ENCODE measurements around the gene AGAP2.

The AGAP2 gene

DNA sequence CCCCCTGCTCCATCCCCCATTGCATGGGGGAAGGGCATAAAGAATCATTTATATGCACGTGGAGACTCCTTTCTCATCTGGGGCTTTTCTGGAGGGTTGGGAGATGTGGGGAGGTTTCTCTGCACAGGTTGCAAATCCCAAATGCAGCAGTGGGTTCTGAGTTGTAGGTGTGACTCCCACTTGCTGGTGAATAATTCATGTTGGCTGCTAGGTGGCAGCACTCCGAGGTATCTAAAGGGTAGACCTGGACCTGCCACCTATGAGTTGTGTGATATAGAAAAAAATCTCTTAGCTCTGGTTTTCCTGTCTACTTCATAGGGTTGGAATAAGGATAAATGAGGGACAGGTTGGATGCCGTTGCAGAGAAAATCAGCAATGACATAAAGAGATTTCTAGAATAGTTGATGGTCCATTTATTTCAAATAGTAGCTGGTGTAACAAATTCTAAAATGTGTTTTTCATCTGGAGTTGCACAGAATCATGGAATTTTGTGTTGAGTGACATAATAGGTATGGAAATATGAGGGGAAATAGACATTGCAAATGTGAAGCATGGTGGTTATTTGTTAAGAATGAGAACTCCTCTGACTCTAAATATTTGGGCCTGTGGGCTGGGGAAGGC is 20.9 kb upstream of the AGAP2 start:
- TF ChIP-seq, protein P1, sequence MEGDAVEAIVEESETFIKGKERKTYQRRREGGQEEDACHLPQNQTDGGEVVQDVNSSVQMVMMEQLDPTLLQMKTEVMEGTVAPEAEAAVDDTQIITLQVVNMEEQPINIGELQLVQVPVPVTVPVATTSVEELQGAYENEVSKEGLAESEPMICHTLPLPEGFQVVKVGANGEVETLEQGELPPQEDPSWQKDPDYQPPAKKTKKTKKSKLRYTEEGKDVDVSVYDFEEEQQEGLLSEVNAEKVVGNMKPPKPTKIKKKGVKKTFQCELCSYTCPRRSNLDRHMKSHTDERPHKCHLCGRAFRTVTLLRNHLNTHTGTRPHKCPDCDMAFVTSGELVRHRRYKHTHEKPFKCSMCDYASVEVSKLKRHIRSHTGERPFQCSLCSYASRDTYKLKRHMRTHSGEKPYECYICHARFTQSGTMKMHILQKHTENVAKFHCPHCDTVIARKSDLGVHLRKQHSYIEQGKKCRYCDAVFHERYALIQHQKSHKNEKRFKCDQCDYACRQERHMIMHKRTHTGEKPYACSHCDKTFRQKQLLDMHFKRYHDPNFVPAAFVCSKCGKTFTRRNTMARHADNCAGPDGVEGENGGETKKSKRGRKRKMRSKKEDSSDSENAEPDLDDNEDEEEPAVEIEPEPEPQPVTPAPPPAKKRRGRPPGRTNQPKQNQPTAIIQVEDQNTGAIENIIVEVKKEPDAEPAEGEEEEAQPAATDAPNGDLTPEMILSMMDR (IDR thresholded peaks at IDR 0.05; ENCODE audit: borderline replicate concordance, control extremely low read depth, extremely low read depth, insufficient read depth, missing control alignments) = peak; percentile 36
- in situ Hi-C loops (cut with MboI; ENCODE audit: low sequenced_read_pairs, unreplicated experiment) = no loop called here
- DNase-seq (ENCODE audit: low spot score) = no peak

DNA sequence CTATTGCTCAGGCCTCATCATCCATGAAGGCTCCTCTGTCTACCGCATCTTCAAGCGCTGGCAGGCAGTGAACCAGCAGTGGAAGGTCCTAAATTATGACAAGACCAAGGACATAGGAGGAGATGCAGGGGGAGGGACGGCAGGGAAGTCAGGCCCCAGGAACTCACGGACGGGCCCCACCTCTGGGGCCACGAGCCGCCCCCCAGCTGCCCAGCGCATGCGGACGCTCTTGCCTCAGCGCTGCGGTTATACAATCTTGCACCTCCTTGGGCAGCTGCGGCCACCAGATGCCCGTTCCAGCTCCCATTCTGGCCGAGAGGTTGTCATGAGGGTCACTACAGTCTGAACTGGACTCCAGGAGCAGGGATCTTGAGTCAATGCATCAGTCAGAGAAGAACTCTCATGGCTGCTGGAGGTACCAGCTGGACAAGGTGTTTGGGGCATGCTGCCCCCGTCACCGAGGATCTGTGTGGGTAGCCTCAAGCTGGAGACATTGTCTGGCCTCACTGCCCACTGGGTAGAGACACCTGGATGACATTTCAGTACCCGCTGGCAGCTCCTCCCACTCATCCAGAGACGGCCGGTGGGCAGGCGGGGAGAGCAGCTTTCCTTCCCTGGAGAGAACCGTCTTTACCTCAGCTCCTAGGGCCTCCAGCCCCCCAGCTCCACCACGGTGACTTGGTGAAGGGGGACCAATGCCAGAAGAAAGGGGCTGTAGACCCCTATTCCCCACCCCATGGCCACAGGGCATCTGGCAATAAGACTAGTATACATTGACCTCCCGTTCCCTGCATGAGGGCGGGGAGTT is 20.2 kb upstream of the AGAP2 start:
- in situ Hi-C loops (cut with MboI; ENCODE audit: low sequenced_read_pairs, unreplicated experiment) = no loop called here
- no peak for DNase-seq (ENCODE audit: low spot score)
- TF ChIP-seq, protein P1 (IDR thresholded peaks at IDR 0.05; ENCODE audit: borderline replicate concordance, control extremely low read depth, extremely low read depth, insufficient read depth, missing control alignments) = no peak

DNA sequence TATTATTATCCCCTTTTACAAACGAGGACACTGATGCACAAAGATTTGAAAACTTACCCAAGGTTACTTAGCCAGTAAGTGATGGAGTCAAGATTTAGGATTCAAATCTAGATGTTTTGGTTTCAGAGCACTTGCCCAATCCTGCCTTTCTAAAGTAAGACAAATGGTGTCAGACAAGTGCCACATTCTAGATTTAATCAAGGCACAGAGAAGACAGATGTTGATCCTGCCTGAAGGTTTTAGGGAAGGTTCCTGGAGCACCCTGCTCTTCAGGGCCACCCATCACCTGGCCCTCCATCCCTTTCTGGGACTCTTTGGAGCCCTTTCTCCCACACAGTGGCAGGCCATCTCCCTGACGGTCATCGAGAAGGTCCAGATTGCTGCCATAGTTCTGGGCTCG is 19.2 kb upstream of the AGAP2 start:
- TF ChIP-seq, protein P1 (IDR thresholded peaks at IDR 0.05; ENCODE audit: borderline replicate concordance, control extremely low read depth, extremely low read depth, insufficient read depth, missing control alignments) = no peak
- in situ Hi-C loops (cut with MboI; ENCODE audit: low sequenced_read_pairs, unreplicated experiment) = no loop called here
- no peak for DNase-seq (ENCODE audit: low spot score)

DNA sequence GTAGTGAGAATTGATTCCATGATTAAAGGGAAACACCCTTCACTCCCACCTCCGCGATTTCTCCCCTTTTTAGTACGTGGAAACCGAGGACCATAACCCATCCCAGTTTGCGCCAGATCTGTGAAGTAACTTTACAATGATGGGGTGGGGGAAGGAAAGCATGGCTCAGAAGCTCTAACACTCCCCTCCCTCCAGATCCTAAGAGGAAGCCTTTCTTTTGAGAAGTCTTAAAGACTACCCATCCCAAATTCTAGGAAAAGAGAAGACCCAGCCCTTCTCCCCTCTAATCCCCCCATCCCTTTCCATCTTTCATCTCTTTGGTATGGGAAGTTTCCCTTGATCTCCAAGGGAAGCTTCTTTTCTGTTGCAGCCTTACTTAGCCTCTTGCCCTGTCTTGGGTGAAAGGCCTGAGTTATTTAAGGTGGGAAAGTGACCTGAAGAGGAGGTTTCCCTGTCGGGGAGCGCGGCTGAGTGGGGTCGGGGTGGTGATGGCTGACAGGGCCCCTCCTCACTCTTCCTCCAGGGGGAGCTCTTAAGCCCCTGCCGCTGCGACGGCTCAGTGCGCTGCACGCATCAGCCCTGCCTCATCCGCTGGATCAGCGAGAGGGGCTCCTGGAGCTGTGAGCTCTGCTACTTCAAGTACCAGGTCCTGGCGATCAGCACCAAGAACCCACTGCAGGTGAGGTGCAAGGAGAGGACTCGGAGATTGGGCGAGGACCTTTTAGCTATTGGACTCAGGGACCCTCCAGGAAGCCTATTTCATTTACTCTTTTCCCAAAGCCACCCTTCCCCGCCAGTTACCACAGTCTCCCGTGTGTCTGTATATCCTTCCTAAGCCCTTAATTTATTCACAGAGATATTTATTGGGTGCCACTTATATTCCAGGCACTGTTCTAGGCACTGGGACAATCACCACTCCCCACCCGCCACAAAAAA is 18.1 kb upstream of the AGAP2 start:
- DNase-seq (ENCODE audit: low spot score) = peak; percentile 84
- in situ Hi-C loops (cut with MboI; ENCODE audit: low sequenced_read_pairs, unreplicated experiment) = no loop called here
- TF ChIP-seq, protein P1 (IDR thresholded peaks at IDR 0.05; ENCODE audit: borderline replicate concordance, control extremely low read depth, extremely low read depth, insufficient read depth, missing control alignments) = peak; percentile 93

DNA sequence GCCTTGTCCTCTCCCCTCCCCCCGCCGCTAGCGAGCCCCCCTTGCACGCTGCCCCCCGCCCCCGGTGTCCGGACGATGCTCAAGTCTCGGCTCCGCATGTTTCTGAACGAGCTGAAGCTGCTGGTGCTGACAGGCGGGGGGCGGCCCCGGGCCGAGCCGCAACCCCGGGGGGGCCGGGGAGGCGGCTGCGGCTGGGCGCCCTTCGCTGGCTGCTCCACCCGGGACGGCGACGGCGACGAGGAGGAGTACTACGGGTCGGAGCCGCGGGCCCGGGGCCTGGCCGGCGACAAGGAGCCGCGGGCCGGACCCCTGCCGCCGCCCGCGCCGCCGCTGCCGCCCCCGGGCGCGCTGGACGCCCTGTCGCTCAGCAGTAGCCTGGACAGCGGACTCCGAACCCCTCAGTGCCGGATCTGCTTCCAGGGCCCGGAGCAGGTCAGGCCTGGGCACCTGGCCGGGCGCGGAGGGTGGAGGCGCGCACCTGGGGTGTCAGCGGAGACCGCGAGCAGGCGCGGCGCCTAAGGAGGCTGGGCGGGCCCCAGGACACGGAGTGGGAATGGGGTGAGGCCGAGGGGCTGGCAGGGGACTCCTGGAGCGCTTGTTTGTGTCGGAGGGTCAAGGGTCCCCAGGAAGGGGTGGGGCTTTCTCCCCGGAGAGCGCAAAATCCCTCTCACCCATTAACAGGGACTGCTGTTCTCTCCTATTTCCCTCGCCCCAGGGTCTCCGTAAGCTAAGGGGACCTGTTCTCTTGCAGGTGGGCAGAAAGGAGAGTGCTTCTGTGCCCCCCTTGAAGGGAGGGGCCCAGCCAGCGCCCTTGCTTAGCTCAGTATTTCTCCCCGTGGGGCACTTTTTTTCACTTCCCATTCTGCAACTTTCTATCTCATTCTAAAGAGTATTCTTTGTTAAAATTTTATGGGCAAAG is 17.2 kb upstream of the AGAP2 start:
- in situ Hi-C loops (cut with MboI; ENCODE audit: low sequenced_read_pairs, unreplicated experiment) = no loop called here
- DNase-seq (ENCODE audit: low spot score) = peak; percentile 61
- TF ChIP-seq, protein P1 (IDR thresholded peaks at IDR 0.05; ENCODE audit: borderline replicate concordance, control extremely low read depth, extremely low read depth, insufficient read depth, missing control alignments) = no peak

Data from GM13976 (cell line).